ENCODE measurements around the gene PEDS1.
"Not testable (repeated sequence)": the region's sequence is repeated elsewhere in the genome, so short reads cannot be mapped to it uniquely, and the experiment has no call there.

PEDS1 gene

DNA sequence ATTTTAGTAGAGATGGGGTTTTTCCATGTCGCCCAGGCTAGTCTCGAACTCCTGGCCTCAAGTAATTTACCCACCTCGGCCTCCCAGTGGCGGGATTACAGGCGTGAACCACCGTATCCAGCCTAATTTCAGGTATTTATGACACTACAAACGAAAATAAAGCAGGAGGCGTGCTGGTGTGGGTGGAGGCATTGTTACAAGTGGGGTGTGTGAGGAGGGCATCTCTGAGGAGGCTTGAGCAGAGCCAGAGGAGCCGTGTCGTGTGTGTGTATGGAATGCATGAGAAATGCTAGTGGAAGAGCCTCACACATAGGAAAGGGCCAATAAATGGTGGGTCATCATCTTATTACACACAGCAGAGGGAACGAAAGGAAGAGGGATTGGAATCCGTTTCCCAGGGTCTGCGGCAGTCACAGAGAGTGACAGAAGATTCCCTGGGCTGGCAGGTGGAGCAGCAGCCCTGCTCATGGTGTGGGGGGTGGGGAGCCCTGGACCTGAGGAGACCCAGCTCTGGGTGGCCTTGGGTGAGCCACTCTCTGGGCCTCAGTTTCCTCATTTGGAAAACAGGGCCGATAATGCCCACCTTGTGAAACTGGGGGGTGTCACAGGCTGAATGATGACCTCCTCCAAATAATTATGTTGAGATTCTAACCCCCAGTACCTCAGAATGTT, 17.2 kb upstream of the PEDS1 start:
- TF ChIP-seq, protein P1, sequence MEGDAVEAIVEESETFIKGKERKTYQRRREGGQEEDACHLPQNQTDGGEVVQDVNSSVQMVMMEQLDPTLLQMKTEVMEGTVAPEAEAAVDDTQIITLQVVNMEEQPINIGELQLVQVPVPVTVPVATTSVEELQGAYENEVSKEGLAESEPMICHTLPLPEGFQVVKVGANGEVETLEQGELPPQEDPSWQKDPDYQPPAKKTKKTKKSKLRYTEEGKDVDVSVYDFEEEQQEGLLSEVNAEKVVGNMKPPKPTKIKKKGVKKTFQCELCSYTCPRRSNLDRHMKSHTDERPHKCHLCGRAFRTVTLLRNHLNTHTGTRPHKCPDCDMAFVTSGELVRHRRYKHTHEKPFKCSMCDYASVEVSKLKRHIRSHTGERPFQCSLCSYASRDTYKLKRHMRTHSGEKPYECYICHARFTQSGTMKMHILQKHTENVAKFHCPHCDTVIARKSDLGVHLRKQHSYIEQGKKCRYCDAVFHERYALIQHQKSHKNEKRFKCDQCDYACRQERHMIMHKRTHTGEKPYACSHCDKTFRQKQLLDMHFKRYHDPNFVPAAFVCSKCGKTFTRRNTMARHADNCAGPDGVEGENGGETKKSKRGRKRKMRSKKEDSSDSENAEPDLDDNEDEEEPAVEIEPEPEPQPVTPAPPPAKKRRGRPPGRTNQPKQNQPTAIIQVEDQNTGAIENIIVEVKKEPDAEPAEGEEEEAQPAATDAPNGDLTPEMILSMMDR (IDR thresholded peaks at IDR 0.05; ENCODE audit: low read depth, low read length, missing control alignments) = no peak
- no peak overlapping the region for H3K4me3 ChIP-seq (ENCODE audit: low read depth, low read length)
- DNase-seq (ENCODE audit: low read depth) = no peak

DNA sequence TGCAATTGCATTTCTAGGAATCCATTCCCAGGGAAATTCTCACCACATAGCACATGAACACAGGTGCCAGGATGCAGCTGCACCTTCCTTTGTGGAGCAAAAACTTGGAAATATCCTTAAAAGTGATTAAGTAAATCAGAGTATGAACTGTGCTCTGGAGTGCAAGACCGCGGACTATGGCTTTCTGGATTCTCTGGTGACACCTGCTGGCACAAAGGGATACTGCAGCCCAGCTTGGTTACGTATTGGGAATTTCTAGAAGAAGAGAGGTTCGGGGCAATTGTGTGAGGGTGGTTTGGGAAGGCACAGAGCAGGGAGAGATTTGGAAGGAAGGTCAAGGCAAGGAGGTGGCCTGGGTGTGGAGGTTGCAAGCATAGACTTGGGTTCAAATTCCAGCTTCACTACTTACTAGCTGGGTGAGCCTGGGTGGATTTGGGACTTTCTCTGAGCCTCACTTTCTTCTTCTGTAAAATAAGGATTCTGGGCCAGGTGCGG, 15.9 kb upstream of the PEDS1 start:
- TF ChIP-seq, protein P1 (IDR thresholded peaks at IDR 0.05; ENCODE audit: low read depth, low read length, missing control alignments) = peak; percentile 91
- DNase-seq (ENCODE audit: low read depth) = peak; percentile 40

DNA sequence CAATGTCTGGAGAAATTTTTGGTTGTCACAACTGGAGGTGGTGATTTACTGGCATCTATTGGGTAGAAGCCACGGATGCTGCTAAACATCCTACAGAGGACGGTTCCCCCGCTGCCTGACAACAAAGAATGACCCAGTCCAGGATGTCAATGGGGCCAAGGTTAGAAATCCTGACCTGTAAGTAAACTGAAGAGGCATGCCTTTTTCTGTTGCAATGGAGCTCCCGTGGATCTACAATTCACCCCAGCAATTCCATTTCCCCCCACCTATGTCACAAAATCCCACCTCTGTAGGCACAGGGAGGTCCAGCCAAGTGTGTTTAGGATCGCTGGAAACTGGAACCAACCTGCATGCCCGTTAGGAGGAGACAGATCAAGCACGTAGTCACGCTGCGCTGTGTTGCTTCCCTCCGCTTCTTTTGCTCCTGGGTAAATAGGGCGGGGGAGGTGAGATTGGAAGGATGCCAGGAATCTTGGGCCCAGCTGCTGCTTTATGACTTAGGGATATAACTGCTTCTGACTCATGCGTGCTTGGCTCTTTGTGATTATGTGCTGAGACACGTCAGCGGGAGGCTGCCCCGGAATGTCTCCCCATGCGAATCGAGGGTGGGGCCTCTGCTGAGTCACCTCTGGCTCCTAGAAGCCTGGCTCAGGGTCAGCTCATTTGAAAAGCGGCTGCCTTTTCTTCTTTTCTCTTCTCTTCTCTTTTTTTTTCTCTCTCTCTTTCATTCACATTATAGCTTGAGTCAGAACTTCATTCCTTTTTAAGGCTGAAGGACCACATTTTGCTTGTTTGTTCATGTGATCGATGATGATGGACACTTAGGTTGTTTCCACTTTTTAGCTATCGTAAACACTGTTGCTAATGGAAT, 12.4 kb upstream of the PEDS1 start:
- TF ChIP-seq, protein P1 (IDR thresholded peaks at IDR 0.05; ENCODE audit: low read depth, low read length, missing control alignments) = no peak
- DNase-seq (ENCODE audit: low read depth) = peak; percentile 78
- H3K4me3 ChIP-seq (ENCODE audit: low read depth, low read length) = peak overlapping the region; percentile 57

More for the DNA sequence above, 15.9 kb upstream of the PEDS1 start:
- H3K4me3 ChIP-seq (ENCODE audit: low read depth, low read length) = no peak overlapping the region

DNA sequence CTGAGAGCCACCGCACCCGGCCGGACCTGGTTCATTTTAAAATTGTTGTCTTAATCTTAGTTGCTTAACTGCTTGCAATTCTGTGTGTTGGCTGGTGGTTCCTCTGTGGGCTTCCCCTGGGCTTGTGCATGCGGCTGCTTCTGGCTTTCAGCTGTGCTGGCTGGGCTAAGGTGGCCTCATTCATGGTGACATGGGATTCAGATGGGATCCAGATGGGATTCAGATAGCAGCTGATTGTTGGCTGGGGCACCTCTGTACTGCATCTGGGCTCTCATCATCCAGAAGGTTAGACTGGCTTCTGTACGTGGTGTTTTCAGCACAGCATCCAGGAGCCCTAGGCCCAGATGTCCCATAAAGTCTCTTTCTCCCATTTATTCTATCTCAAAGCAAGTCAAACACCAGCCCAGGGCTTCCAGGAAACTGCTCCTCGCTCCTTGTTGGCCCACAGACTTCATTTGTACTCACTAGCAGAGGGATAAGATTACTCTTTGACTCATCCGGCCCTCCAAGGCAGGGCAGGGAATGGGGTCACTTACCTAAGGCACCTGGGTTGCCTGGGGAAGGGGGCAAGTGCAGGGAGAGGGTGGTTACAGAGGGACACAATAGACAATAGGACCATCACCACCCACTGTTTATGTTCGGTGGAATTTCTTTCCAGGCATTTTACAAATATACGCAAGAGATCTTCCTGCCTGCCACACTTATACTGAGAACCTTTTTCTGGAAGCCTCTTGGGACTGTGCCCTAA, 10.2 kb upstream of the PEDS1 start:
- TF ChIP-seq, protein P1 (IDR thresholded peaks at IDR 0.05; ENCODE audit: low read depth, low read length, missing control alignments) = no peak
- DNase-seq (ENCODE audit: low read depth) = no peak
- no peak overlapping the region for H3K4me3 ChIP-seq (ENCODE audit: low read depth, low read length)

DNA sequence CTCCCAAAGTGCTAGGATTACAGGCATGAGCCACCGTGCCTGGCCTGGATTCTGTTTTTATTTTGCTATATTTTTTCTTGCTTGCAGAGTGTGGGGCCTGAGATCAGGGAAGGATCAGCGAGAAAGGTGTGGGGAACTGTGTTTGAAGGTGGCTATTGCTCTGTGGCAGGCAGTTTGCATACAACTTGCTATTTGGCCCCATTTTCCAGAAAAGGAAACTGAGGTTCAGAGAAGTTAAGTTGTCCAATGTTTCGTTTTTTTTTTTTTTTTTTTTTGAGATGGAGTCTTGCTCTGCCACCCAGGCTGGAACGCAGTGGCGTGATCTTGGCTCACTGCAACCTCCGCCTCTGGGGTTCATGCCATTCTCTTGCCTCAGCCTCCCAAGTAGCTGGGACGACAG, 8.0 kb upstream of the PEDS1 start:
- not testable (repeated sequence) for DNase-seq (ENCODE audit: low read depth); H3K4me3 ChIP-seq (ENCODE audit: low read depth, low read length)

DNA sequence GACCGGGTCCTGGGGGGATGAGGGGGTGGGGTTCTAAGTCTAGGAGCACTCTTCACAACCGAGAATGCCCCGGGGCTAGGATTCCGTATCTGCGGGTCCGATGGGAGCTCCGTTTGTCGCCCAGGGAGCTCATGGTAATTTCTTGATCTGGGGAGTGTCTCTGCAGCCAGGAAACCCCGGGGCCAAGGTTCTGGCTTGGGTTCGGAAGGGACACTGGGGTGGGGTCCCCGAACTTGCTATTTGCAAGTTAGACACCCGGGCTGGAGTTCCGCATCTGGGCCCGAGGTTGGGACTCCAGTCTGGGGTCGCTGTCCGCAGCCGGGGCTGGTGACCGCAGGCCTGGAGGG, 397 bp downstream of the PEDS1 start:
- peak overlapping the region; percentile 97 for H3K4me3 ChIP-seq (ENCODE audit: low read depth, low read length)
- DNase-seq (ENCODE audit: low read depth) = no peak
- TF ChIP-seq, protein P1 (IDR thresholded peaks at IDR 0.05; ENCODE audit: low read depth, low read length, missing control alignments) = no peak

Data from GM12864 (cell line).